Thoracic aorta (tissue), 2 donors: Measurements from ENCODE around the gene NMNAT2. TPM values are rescaled to one million over a fixed set of nuclear protein-coding genes. Genes with fewer than 3 reads are reported as not detected.

ENCODE experiments used
- ATAC-seq: fragments of 150-250 bp; one replicate; pipeline ENCODE4 v1.8.0; 2017; ENCODE audit warnings: low read depth; ENCODE audit not compliant: insufficient number of reproducible peaks, low FRiP score
- DNase-seq: peaks from one replicate; pipeline ENCODE4 v3.0.0-alpha.2; 2020; ENCODE audit warnings: low spot score
- H3K27ac ChIP-seq, 2 donors: fragments of 200-600 bp; sonication (generic); 1 replicate in 1 of 2; 2 replicates in 1 of 2; pipeline ENCODE4 v1.5.1; 2016; ENCODE audit warnings: mild to moderate bottlenecking in 2 of 2, moderate library complexity in 2 of 2
- H3K27me3 ChIP-seq: fragments of 200-600 bp; sonication (generic); replicated peaks from 2 replicates; pipeline ENCODE4 v1.6.0; 2016; ENCODE audit warnings: mild to moderate bottlenecking; ENCODE audit not compliant: insufficient read depth
- H3K36me3 ChIP-seq: fragments of 200-600 bp; sonication (generic); one replicate; pipeline ENCODE4 v1.5.1; 2016
- H3K4me1 ChIP-seq, 2 donors: fragments of 200-600 bp; sonication (generic); 1 replicate in 1 of 2; 2 replicates in 1 of 2; pipeline versions ENCODE4 v1.5.1 to v1.6.0; 2016; ENCODE audit warnings: low read depth in 2 of 2, mild to moderate bottlenecking in 1 of 2; ENCODE audit not compliant: control insufficient read depth in 1 of 2
- H3K4me3 ChIP-seq: fragments of 200-600 bp; sonication (generic); 2 replicates; pipeline ENCODE4 v1.5.1; 2016; ENCODE audit warnings: mild to moderate bottlenecking
- H3K9me3 ChIP-seq: fragments of 200-600 bp; sonication (generic); 2 replicates; pipeline ENCODE4 v1.5.1; 2016
- CTCF ChIP-seq: fragments of 200-600 bp; sonication (generic); IDR thresholded peaks from one replicate; pipeline ENCODE4 v1.5.1; 2019; ENCODE audit warnings: antibody characterized with exemption
- total RNA-seq, 2 donors: library from RNA; depleted of rRNA; stranded (reverse); fragments of >200 nt; gene quantifications; one replicate each; pipeline versions ENCODE4 v1.1.0 to v1.2.3, GENCODE V29; 2016

NMNAT2 gene
- total RNA-seq, 2 donors from 2014 or later = 0.68 to 1.1 TPM

GRCh38 chr1:183353597-183353996 lies 64.6 kb downstream of the NMNAT2 start:
- ATAC-seq (no peak), DNase-seq (no peak)
- Histone ChIP-seq H3K36me3 (no peaks in the 10 kb centered on the region), H3K27me3 (no peaks in the 10 kb centered on the region), H3K4me3 (no peak overlapping the region), H3K4me1 (peaks cover 3 to 15% of the 10 kb centered on the region in 2 donors), H3K9me3 (no peaks in the 10 kb centered on the region), H3K27ac (no peak overlapping the region)
- no peak for TF ChIP-seq CTCF

- H3K4me3 ChIP-seq = peak overlapping the region; percentile 21
- no peak for TF ChIP-seq CTCF
- DNase-seq = no peak
Observed at GRCh38 chr1:183349201-183349711, 68.9 kb downstream of the NMNAT2 start.

DNA sequence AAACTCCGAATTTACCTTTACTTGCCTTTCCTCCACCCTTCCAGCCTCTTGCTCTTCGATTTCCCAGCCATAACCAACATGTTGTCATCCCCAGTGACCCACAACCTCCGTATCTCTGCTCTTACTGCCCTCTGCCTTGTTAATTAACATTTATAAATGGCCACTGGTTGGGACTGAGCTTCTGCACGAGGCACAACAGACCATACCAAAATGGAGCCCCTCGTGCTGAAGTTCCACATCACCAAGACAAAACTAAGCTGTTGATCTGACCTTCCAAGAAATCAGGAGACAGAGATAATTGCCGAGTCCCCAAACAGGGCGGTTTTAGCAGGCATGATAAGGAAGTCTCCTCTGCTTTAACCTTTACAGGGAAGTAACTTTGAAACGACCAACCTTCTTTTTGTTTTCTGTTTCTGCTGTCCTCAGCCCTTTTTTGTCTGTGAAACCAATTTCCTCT lies 71.9 kb downstream of the NMNAT2 start:
- Histone ChIP-seq H3K4me3 (no peak overlapping the region), H3K4me1 (peaks cover 3 to 16% of the 10 kb centered on the region in 2 donors), H3K9me3 (no peaks in the 10 kb centered on the region), H3K36me3 (no peaks in the 10 kb centered on the region), H3K27me3 (no peaks in the 10 kb centered on the region), H3K27ac (no peak overlapping the region)
- no peak for DNase-seq
- no peak for ATAC-seq
- TF ChIP-seq CTCF = no peak

More at GRCh38 chr1:183349201-183349711, 68.9 kb downstream of the NMNAT2 start:
- ATAC-seq = no peak
- Histone ChIP-seq H3K27me3 (no peaks in the 10 kb centered on the region), H3K36me3 (no peaks in the 10 kb centered on the region), H3K4me1 (peaks cover 3 to 16% of the 10 kb centered on the region in 2 donors), H3K9me3 (no peaks in the 10 kb centered on the region), H3K27ac (peak overlapping the region; percentile 24 to 43)

- Histone ChIP-seq H3K36me3 (no peaks in the 10 kb centered on the region), H3K4me1 (no peaks in the 10 kb centered on the region), H3K9me3 (no peaks in the 10 kb centered on the region), H3K27me3 (no peaks in the 10 kb centered on the region), H3K4me3 (no peak overlapping the region), H3K27ac (no peak overlapping the region)
- TF ChIP-seq CTCF = no peak
- DNase-seq = no peak
- no peak for ATAC-seq
Observed at GRCh38 chr1:183339556-183340167, 78.5 kb downstream of the NMNAT2 start.

DNA sequence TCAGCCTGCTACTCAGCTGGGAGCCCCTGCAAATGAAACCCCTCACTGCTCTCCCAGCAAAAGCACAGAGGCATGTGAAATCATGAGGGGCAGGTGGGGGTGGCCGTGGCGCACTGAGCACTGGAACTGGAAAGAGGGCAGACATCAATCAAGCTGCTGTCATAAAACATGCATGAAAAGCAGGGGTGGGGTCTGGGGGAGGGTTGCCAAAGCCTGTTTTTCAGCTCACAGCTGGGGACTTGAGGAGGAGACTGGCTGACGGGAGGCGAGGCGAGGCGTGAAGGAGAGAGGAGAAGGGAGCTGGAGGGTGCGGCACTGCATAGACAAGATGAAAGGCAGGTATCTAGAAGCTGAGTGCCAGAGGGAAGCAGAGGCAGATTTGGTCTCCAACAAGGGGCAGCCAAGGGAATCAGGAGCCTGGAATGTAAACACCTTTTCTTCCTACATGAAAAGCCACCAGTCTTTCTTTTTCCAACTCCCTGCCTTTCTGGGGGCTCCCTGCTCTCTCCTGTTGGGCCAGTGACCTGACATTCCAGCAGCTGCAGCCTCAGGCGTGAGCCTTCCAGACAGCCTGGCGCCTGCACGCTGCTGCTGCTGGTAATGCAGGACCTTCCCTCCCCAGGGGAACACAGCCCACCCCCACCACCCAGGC lies 87.0 kb downstream of the NMNAT2 start:
- no peak for TF ChIP-seq CTCF
- no peaks in the 10 kb centered on the region for H3K36me3 ChIP-seq
- H3K9me3 ChIP-seq = no peaks in the 10 kb centered on the region
- ATAC-seq (no peak), DNase-seq (no peak)
- no peak overlapping the region for H3K27ac ChIP-seq
- H3K27me3 ChIP-seq = no peaks in the 10 kb centered on the region
- H3K4me1 ChIP-seq = peaks cover 4 to 17% of the 10 kb centered on the region in 2 donors
- H3K4me3 ChIP-seq = no peak overlapping the region
